ENCODE results near the gene RALA.
"Not testable (repeated sequence)": the region's sequence is repeated elsewhere in the genome, so short reads cannot be mapped to it uniquely, and the experiment has no call there.

The RALA gene

GRCh38 chr7:39688611-39689480 is 65.5 kb downstream of the RALA start:
- DNase-seq = no peak

GRCh38 chr7:39691821-39692220 is 68.4 kb downstream of the RALA start:
- DNase-seq = no peak

- not testable (repeated sequence) for DNase-seq
Measured at GRCh38 chr7:39693086-39693485, 69.7 kb downstream of the RALA start.

GRCh38 chr7:39693812-39694211 is 70.4 kb downstream of the RALA start:
- no peak for DNase-seq

GRCh38 chr7:39695852-39696586 is 72.6 kb downstream of the RALA start:
- no peak for DNase-seq

- DNase-seq = no peak
Measured at GRCh38 chr7:39696631-39697030, 73.3 kb downstream of the RALA start.

GRCh38 chr7:39697483-39697882 is 74.1 kb downstream of the RALA start:
- DNase-seq = no peak

- DNase-seq = no peak
Measured at GRCh38 chr7:39700165-39700564, 76.8 kb downstream of the RALA start.

- DNase-seq = no peak
Measured at GRCh38 chr7:39700932-39701331, 77.6 kb downstream of the RALA start.

GRCh38 chr7:39702133-39702532 is 78.8 kb downstream of the RALA start:
- DNase-seq = no peak

GRCh38 chr7:39703144-39703543 is 79.8 kb downstream of the RALA start:
- no peak for DNase-seq

- no peak for DNase-seq
Measured at GRCh38 chr7:39709029-39709428, 85.7 kb downstream of the RALA start.

- peak in 1 of 2 experiments; percentile 24 for DNase-seq
Measured at GRCh38 chr7:39709768-39710311, 86.5 kb downstream of the RALA start.

- no peak for DNase-seq
Measured at GRCh38 chr7:39712751-39713150, 89.4 kb downstream of the RALA start.

GRCh38 chr7:39714447-39715091 is 91.2 kb downstream of the RALA start:
- no peak for DNase-seq

GRCh38 chr7:39720586-39720985 is 97.2 kb downstream of the RALA start:
- DNase-seq = no peak

- DNase-seq = no peak
Measured at GRCh38 chr7:39721345-39721744, 98.0 kb downstream of the RALA start.

GRCh38 chr7:39721919-39722597 is 98.7 kb downstream of the RALA start:
- no peak for DNase-seq

- no peak for DNase-seq
Measured at GRCh38 chr7:39727231-39728012, 104.0 kb downstream of the RALA start.

- DNase-seq = peak; percentile 89 to 91
Measured at GRCh38 chr7:39732837-39733804, 109.7 kb downstream of the RALA start.

All from NCI-H446 (cell line).